Stimulated activated CD4-positive, alpha-beta T cell treated with anti-CD3 and anti-CD28 coated beads, Interleukin-4, amount 100 ng/mL, for 48 hours (primary cell): ENCODE results near the gene CRTC1.

Source experiments
- DNase-seq, 2 donors: peaks; one replicate each; pipeline ENCODE4 v3.0.0-alpha.2; 2020; ENCODE audit warnings: low read depth in 2 of 2

Gene CRTC1

GRCh38 chr19:18683109-18683957 lies at the start of gene CRTC1:
Gene CRTC1 (plus strand): TSS chr19:18683680. CDS start chr19:18683703, 23 bp downstream.
- peak; percentile 87 to 89 for DNase-seq

DNA sequence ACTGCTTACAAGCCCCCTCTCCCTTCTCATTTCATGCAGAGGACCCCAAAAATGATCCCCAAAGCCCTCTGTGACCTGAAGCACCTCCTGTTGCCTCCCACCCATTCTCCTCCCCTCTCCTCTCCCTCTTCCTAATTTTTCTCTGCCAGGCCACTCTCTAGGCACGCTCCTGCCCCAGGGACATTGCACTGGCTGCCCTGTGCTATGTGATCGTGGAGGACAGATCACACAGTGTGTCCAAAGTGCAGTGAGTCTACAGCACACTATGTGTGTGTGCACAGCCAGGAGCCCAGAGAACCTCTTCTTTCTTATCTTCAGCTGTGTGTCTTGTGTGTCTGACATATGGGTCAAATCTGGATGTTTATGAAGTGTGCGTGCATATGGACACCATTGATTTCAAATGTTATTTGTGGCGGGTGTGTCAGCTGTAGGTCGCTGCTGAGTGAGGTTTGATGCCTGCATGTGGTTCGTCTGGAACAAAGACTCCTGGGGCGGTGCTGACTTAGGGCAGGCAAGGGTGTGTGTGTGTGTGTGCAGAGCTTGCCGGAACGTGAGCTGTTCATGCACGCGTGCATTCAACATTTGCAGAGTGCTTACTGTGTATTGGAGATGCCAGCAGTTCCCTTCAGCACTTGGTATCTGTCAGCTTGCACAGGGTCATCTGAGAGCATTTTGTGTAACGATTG lies 48.7 kb upstream of the CRTC1 start:
- no peak for DNase-seq

DNA sequence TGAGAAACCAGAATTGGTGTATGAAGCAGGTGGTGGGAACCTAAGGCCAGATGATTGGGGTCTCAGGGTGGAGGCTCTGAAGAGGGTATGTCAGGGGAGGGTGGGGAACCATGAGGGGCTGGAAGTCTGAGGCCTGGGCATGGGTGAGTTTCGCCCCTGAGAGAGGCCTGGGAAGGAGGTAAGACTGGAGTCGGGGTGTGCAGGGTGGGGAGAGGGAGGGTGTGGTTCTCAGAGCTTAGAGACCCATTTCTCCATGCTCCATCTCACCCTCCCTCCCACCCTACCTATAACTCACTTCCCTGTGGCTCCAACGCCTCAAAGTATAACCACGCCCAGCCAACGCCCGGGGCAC lies 47.7 kb upstream of the CRTC1 start:
- DNase-seq = no peak

- peak; percentile 98 to 100 for DNase-seq
These were observed 47.1 kb upstream of the CRTC1 start for GRCh38 chr19:18636183-18636968.

DNA sequence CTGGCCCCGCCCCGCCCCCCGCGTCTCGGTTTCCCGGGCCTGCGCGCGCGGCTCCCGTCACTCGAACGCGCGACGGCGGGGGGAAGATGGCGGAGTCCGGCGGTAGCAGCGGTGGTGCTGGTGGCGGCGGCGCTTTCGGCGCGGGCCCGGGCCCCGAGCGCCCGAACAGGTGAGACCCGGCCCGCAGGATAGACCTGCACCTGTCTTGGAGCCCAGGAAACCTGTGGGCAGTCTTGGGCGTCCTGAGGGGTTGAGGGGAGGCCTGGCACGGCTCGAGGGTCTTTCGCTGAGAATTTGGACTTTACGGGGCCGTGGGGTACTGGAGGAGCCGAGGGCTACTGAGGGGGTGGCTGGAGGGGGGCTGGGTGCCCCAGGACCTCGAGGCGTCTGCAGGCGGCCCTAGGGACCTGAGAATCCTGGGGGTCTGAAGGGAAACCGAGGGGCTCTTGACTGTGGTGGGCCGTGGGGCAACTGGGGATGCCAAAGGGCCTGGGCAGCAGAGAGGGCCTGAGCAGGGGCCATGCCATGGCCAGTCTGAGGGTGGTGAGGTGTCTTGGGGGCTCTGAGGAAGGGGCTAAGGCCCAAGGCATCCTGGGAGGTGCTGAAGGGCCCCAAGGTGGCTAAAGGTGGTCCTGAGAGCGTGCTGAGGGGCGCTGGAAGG lies 46.4 kb upstream of the CRTC1 start, which contains the start of gene KLHL26:
KLHL26 (plus strand) TSS at position 60 of the 661 bp plus-strand sequence; CDS start at position 87, 27 bp downstream.
- no peak for DNase-seq

DNA sequence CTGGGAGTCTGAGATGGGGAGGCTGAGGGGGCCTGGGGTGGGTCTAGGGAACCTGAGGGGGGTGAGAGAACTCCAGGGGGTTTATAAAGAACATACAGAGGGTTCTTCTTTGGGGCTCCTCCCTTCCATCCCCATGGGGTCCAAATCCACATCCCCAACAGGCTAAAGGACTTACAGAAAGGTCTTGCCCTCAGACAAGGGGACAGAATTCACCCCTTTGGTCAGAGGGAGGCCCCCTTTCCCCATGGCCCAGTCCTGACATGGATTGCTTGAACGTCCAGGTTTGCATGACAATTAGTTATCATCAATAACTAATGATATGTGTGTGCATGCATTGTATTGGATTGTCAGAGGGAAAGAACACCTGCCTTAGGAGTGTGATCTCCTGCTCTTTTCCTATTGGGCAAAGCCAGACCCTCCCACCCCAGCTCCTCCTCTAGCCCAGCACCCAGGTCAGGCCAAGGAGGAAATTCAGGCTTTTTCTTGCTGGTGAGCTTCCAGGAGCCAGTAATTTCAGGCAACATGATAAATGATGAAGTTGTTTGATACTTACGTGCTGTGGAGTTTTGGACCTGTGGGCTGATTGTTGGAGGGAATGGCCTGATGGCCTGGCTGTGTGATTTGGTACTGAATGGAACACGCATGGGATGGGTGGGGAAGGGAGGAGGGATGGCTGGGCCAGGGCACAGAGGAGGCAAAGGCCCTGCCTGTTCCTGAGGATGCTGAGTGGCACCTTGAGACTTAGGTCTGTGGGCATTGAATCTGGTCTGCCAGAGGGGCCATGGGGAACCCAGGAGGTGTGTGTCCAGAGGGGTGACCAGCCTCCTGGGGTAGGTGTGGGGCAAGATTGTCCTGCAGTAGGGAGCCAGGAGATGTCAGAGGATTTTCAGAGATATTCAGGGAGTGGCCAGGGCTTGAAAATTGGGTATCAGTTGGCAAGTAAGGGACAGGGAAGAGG lies 45.5 kb upstream of the CRTC1 start:
- no peak for DNase-seq

DNA sequence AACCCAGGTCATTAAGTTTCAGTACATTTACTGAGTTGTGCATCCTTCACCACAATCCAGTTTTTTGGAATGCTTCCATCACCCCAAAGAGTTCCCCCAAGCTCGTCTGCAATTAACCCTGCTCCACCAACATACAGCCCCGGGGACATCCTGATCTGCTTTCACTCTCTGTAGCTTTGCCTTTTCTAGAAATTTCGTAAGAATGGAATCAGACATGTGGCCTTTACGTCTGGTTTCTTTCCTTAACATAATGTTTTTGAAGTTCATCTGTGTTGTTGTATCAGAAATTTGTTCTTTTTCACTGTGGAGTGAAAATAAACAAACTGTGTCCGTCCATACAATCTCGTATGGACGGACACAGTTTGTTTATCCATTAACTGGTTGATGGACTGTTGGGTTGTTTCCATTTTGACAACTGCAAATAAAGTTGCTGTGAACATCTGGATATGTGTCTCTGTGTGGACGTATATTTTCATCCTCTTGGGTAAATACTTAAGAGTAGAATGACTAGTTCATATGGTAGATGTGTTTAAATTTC lies 43.7 kb upstream of the CRTC1 start:
- no peak for DNase-seq

DNA sequence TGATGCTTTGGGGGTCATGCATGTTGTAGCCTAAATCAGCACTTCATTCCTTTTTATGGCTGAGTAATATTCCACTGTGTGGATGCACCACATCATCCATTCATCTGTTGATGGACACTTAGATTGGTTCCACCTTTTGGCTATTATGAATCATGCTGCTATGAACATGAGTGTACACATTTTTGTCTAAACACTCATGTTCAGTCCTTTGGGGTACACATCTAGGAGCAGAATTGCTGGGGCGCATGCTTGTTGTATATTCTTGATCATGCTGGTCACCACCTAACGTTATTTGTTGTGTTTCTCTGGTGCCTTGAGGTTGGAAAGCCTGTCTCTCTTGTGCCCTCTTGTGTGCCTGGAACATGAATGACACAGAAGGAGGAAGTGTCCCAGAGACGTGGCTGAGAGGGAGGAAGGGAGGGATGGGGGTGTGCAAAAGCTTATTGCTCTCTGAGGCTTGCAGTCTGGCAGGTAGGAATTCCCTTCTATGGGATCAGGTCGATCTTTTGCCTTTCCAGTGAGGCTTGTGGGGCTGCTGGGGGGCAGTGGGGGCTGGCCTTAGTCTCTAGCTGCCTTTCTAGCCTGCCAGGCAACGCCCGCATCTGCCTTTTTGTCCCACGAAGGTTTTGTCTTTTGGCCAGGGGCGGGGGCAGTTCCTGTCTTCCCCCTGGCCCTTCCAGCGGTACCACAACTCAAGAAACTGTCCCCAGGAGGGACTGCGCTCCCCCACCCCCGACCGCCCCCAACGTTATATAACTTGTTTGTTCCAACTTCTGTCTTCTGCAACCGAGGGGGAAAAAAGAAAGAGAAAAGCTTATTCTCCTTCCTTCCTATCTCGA lies 39.1 kb upstream of the CRTC1 start:
- no peak for DNase-seq

DNA sequence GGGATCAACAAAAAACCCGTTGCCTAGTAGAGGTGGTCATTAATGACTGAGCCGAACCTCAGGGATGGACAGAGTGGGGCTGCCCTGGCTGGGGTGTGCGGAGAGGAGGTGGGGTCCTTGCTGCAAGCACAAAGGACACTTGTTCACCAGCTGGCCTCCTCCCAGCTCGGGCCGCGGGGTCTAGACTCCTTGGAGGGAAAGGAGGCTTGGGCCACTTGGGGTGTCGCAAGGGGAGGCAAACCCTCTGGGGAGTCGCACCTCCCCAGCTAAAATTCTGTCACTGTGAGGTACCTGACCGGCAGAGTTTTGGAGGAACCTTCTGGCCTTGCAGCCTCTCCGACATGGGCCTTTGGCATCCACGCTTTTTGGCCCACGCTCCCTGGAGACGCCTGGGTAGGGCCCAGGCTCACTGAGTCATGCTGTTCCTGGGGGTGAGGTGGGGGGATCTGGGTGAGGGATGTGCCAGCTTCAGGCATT lies 38.4 kb upstream of the CRTC1 start:
- no peak for DNase-seq

DNA sequence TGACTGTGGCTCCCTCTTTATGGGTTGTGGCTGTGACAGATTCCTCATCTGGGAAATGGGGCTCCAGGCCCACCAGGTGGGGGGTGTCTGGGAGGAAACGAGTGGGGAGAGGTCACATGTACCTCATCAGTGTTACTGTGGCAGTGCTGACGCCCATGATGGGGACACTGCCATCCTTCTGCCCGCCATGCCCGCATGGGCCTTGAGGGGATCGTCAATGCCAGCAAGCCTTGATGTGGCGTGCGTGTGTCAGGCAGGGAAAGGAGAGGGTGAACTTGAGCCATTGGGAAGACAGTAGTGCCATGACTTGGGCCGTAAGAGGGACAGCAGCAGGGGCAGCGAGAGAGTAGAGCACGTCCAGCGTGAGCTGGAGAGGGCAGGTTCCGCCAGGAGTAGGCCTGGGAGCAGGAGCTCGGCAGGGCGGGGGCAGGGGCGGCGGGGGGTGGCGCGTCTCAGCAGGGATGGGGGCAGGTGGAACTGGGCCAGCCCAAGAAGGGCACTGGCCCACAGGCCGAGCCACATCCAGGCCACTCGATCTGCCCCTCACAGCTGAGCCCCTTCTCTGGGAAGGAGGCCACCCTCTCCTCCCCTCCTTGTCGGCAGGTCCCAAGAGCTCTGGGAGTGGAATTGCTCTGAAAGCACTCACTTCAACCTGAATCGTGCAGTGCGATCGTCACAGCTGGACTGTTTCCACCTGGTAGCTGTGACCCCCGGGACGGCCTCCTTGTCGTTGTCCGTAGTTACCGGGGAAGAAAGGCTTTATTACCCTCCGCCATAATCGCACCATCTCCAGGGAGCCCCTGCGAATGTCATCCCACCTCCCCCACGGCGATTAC lies 36.7 kb upstream of the CRTC1 start:
- DNase-seq = no peak

- no peak for DNase-seq
These were observed 36.1 kb upstream of the CRTC1 start for GRCh38 chr19:18647371-18647767.

DNA sequence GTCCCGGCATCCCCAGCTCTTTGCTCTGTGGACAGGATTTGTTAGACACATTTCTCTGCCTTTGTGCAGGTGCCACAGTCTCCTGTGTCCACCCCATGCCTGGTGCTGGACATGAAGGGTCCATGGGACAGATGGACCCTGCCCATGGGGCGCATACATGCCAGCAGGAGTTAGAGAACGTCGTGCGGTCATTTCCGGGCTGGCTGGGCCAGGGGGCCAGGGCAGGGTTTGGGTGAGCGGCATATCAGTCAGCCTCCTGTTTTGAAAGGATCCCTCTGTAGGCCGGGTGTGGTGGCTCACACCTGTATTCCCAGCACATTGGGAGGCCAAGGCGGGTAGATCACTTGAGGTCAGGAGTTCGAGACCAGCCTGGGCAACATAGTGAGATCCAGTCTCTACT lies 35.7 kb upstream of the CRTC1 start:
- DNase-seq = no peak

DNA sequence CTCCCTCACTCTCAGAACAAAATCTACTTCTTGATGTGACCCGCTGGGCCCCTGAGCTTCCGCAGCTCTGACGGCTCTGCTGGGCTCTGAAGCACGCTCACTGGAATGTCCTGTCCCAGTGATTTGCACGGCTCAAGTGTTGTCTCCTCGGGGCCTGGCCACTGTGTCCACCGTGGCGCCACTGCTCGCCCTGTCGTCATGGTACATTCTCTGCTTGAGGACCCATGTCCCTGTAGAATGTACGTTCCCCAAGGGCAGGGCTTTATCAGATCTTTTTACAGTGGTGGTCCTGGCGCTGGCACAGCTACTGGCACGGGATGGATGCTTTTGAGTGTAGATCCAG lies 34.5 kb upstream of the CRTC1 start:
- no peak for DNase-seq

DNA sequence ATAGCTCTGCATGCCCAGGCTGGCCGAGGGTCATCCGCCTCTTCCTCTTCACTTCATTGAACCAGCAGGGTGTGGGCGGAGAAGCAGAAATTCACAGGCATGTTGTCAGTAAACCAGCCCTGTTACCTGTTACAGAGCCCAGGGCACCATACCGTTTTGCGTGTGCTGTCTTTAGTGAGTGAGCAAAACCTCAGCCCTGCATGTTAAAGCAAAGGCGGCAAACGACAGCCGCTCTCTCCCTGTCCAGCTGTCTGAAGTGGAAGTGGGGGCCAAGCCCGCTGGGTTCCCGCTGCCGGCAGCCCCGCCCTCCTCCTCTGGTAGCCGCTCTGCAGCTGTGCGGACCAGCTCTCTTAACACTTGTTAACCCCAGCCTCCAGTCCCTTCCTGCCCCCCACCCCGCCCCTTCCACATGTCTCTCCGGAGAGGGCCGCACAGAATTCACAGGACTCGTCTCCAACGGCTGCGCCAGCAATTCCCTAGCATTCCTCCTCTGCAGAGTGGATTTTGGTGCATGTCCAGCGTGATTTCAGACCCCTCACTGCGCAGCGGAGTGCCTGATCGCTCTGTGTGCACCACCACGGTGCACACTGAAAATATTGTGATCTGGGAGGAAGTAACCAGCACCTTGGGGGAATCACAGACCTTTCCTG lies 34.0 kb upstream of the CRTC1 start:
- no peak for DNase-seq

DNA sequence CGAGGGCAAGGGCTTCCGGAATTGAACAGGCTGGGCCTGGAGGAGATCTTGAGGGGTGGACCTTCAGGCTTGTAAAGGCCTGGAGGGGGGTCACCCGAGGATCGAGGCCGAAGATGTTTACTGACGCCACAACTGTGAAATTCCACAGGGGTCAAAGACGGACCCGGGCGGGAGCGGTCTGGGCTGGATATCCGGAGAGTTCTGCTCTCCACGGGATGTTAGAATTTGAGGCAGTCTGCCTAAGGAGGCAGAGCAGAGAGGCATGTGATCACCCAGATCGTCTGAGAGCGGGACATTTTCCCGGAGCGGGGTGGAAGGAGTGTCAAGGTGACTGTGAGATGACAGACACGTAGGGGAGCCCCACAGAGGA lies 33.5 kb upstream of the CRTC1 start:
- DNase-seq = no peak

- no peak for DNase-seq
These were observed 32.9 kb upstream of the CRTC1 start for GRCh38 chr19:18650468-18651041.

- DNase-seq = no peak
These were observed 32.2 kb upstream of the CRTC1 start for GRCh38 chr19:18651300-18651699.

DNA sequence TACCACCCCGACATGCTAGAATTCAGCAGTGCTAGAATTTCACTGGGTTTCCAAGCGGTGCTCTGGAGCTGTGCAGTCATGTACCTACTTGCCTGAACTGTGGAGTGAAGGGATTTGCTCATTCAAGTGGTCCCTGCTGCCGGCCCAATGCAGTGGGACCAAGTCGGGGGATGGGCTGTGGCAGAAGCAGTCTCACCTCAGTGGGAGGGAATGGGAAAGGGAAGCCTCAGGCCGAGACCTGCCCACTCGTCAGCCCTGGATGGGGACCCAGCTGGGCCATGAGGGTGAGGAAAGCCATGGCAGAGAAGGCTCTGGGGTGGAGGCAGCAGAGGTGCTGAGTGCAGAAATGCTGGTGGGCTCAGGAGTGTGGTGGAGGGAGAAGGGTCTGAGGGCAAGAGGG lies 31.7 kb upstream of the CRTC1 start:
- DNase-seq = no peak
